ENCODE measurements around the gene SHD.

Gene SHD

DNA sequence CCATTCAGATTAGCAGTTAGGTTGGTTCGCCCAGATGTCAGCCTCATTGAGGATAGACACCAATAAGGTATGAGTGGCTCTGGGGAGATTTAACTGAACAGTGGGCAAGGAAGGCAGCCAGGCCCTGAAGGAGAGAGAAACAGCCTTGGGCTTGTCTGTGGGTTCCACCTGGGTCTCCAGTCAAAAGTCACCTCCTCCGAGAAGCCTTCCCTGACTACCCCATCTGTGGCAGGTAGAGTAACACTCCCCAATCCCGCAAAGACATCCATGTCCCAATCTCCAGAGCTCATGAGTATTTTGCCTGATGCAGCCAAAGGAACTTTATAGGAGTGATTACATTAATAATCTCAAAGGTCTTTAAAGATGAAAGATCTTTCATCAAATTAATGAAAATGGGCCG lies 40.2 kb upstream of the SHD start:
- TF ChIP-seq, protein P1, sequence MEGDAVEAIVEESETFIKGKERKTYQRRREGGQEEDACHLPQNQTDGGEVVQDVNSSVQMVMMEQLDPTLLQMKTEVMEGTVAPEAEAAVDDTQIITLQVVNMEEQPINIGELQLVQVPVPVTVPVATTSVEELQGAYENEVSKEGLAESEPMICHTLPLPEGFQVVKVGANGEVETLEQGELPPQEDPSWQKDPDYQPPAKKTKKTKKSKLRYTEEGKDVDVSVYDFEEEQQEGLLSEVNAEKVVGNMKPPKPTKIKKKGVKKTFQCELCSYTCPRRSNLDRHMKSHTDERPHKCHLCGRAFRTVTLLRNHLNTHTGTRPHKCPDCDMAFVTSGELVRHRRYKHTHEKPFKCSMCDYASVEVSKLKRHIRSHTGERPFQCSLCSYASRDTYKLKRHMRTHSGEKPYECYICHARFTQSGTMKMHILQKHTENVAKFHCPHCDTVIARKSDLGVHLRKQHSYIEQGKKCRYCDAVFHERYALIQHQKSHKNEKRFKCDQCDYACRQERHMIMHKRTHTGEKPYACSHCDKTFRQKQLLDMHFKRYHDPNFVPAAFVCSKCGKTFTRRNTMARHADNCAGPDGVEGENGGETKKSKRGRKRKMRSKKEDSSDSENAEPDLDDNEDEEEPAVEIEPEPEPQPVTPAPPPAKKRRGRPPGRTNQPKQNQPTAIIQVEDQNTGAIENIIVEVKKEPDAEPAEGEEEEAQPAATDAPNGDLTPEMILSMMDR (conservative IDR thresholded peaks at IDR 0.05), result no peak
- no peak overlapping the region for H3K27ac ChIP-seq

DNA sequence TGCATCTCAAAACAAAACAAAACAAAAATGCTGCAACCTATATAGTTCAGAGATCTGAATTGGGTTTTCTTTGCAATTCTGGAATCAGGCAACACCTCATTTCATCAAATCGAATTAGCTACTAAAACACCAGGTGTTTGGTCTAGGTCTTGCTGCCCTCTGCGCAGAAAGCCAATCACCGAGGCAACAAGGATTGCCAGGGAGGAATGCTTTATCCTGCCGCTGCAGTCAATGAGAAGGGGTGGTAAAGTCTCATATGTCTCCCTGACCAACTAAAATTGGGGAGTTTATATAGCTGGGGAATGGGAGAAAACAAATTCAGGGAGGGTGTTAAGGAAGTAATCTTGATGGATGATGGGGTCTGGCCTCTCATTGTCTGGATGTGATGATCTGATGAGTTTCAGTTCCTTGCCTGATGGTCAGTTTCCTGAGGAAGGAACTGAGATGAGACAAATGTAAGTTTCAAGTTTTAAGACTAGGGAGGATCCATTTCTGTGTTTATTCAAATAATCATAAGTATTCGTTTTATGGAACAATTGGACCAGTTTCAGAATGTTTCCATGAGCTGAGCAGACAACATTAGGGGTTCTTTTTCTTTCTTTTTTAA lies 37.1 kb upstream of the SHD start:
- no peak overlapping the region for H3K27ac ChIP-seq

DNA sequence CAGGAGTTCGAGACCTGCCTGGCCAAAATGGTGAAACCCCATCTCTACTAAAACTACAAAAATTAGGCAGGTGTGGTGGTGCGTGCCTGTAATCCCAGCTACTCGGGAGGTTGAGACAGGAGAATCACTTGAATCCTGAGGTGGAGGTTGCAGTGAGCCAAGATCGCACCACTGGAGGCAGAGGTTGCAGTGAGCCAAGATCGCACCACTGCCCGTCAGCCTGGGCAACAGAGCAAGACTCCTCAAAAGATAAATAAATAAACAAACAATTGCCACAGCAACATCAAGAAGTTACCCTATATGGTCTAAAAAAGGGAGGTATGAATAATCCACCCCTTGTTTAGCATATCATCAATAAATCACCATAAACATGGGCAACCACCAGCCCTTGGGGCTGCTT lies 33.1 kb upstream of the SHD start:
- H3K27ac ChIP-seq, result peak overlapping the region; percentile 80; the same call in 1 of the 2 replicates

More for the DNA sequence above, 37.1 kb upstream of the SHD start:
- TF ChIP-seq, protein P1 (conservative IDR thresholded peaks at IDR 0.05), result no peak

DNA sequence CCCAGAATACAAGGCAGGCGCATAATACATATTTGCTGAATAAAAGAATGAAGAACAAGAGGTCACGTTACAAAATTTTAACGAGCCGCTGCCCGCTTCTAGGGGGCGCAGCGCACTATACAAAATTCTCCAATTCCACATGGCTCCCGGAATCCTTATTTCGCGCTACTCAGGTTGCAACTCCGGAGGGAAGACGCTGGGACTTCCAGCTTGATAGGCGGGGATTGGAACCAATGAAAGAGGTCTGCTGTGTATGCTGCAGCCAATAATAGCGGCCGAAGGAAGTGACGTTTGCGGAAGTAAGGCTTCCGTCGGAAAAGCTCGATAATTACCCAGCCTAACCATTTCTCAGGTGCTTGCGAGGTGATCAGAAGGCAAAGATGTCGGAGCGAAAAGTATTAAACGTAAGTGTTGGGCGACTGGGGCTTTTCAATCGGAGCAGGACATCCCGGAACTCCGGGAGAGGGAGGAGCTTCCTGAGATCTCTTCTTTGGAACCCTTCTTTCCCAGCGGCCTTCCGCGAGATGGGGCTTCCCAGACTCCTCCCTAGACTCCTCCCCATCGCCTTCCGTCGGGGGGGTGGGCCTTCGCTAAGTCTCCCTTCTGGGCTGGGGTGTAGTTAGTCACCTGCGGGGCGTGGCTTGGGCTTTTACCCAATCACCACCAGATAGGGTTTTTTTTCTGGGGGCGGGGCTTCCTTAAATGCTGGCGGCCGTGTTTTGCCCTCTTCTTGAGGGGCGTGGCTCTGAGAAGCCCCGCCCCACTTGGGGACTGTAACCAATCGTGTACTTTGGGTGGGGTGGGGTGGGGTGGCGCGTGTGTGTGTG lies 32.1 kb upstream of the SHD start, which contains the start of gene YJU2:
Gene YJU2, plus strand, starts transcription at position 314 of the 827 bp plus-strand sequence. Its CDS starts 67 bp downstream, at position 381.
- TF ChIP-seq, protein P1 (conservative IDR thresholded peaks at IDR 0.05), result peak; percentile 32; the same call in 1 of the 2 replicates
- H3K27ac ChIP-seq, result peak within 1 kb of the TSS; percentile 80

DNA sequence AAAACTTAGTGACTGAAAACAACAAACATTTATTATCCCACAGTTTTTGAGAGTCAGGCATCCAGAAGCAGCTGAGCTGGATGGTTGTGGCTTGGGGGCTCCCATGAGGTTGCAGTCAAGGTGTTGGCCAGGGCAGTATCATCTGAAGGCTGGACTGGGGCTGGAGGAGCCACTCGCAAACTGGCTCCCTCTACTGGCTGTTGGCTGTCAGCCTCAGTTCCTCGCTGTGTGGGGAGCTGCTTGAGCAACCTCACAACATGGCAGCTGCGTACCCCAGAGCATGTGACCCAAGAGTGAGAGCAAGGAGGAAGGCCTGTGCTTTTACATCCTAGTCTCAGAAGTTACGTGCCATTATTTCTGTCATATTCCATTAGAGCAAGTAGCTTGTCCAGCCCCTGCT lies 22.5 kb upstream of the SHD start:
- H3K27ac ChIP-seq, result no peak overlapping the region
- TF ChIP-seq, protein P1 (conservative IDR thresholded peaks at IDR 0.05), result no peak

DNA sequence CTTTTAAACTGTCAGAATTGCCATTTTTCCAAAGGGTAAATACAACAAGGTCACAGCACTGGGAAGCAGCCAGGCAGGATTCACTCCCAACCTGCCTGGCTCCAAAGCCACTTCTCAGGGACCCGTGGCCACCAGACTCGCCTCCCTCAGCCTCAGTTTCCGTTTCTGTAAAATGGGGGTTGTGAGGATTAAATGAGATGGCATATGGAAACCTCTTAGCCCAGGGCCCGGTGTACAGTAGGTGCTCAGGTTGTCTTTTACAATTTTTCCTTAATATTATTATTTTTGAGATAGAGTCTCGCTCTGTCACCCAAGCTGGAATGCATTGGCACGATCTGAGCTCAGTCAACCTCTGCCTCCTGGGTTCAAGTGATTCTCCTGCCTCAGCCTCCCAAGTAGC lies 22.0 kb upstream of the SHD start:
- no peak overlapping the region for H3K27ac ChIP-seq
- TF ChIP-seq, protein P1 (conservative IDR thresholded peaks at IDR 0.05), result no peak

DNA sequence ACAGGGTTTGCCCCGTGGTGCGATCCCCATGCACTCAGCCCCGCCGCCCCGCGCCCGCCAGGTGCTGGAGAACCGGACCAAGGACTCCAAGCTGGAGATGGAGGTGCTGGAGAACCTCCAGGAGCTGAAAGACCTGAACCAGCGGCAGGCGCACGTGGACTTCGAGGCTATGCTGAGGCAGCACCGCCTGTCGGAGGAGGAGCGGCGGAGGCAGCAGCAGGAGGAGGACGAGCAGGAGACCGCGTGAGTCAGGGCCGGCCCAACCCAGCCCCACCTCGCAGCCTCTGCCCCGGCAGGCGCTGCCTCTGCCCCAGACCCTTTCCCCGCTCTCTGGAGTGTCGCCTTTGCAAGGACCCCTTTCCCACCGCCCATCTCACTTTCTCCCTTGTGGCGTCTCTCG lies 20.9 kb upstream of the SHD start:
- no peak overlapping the region for H3K27ac ChIP-seq
- TF ChIP-seq, protein P1 (conservative IDR thresholded peaks at IDR 0.05), result no peak

Measured in VCaP (cell line).